CD14-positive monocyte (primary cell): ENCODE measurements around the gene MYO1H. TPM values are rescaled to one million over a fixed set of nuclear protein-coding genes. Genes with fewer than 3 reads are reported as not detected.

Experiments used
- DNase-seq, 3 donors: peaks; one replicate each; pipeline ENCODE4 v3.0.0-alpha.2; 2011 to 2022
- H2AFZ ChIP-seq: 2 replicates; pipeline ENCODE4 v1.6.0; 2012; ENCODE audit warnings: mild to moderate bottlenecking, low read depth, low read length, inconsistent platforms; ENCODE audit not compliant: insufficient read depth, poor library complexity, severe bottlenecking
- H3K27ac ChIP-seq, 2 donors: 1 replicate in 1 of 2; 2 replicates in 1 of 2; pipeline ENCODE4 v1.5.1; 2012 to 2013; ENCODE audit warnings: low read length in 2 of 2, control low read depth in 1 of 2, inconsistent platforms in 1 of 2, low read depth in 1 of 2, mild to moderate bottlenecking in 1 of 2
- H3K27me3 ChIP-seq, 2 donors: one replicate each; pipeline versions ENCODE4 v1.6.0 to v1.6.1; 2011 to 2013; ENCODE audit warnings: low read length in 2 of 2; ENCODE audit not compliant: control insufficient read depth in 2 of 2, insufficient read depth in 2 of 2
- H3K36me3 ChIP-seq, 2 donors: replicated peaks in 1 of 2; 1 replicate in 1 of 2; 2 replicates in 1 of 2; pipeline versions ENCODE4 v1.5.1 to v1.6.1; 2012 to 2013; ENCODE audit warnings: low read length in 2 of 2, control low read depth in 1 of 2, inconsistent platforms in 1 of 2, mild to moderate bottlenecking in 1 of 2; ENCODE audit not compliant: insufficient read depth in 2 of 2, control insufficient read depth in 1 of 2
- H3K4me1 ChIP-seq, 2 donors: 1 replicate in 1 of 2; 2 replicates in 1 of 2; pipeline versions ENCODE4 v1.5.1 to v1.6.1; 2012 to 2013; ENCODE audit warnings: low read length in 2 of 2, control low read depth in 1 of 2, inconsistent platforms in 1 of 2, mild to moderate bottlenecking in 1 of 2, moderate library complexity in 1 of 2; ENCODE audit not compliant: insufficient read depth in 2 of 2, control insufficient read depth in 1 of 2
- H3K4me2 ChIP-seq: replicated peaks from 2 replicates; pipeline ENCODE3; 2012; ENCODE audit warnings: low read length, moderate library complexity, mild to moderate bottlenecking; ENCODE audit not compliant: poor library complexity, severe bottlenecking; ENCODE audit errors: extremely low read depth
- H3K4me3 ChIP-seq, 3 experiments: fragments of 200-600 bp in 1 of 3; sonication (generic) in 1 of 3; replicated peaks in 1 of 3; 1 replicate in 2 of 3; 2 replicates in 1 of 3; pipeline ENCODE4 v1.5.1; 2011 to 2013; ENCODE audit warnings: low read length in 3 of 3, mild to moderate bottlenecking in 3 of 3, control low read depth in 2 of 3, low read depth in 2 of 3, inconsistent platforms in 1 of 3, moderate library complexity in 1 of 3
- H3K79me2 ChIP-seq: 2 replicates; pipeline ENCODE4 v1.6.0; 2012; ENCODE audit warnings: mild to moderate bottlenecking, control low read depth, inconsistent platforms, low read length, moderate library complexity; ENCODE audit not compliant: insufficient read depth
- H3K9ac ChIP-seq: 2 replicates; pipeline ENCODE4 v1.6.0; 2017; ENCODE audit warnings: low read length, mild to moderate bottlenecking; ENCODE audit not compliant: insufficient read depth, poor library complexity, severe bottlenecking
- H3K9me3 ChIP-seq, 2 donors: replicated peaks in 1 of 2; 1 replicate in 1 of 2; 2 replicates in 1 of 2; pipeline versions ENCODE4 v1.5.1 to v1.6.1; 2012 to 2013; ENCODE audit warnings: low read length in 2 of 2, control low read depth in 1 of 2; ENCODE audit not compliant: control insufficient read depth in 1 of 2, insufficient read depth in 1 of 2
- H4K20me1 ChIP-seq: 2 replicates; pipeline ENCODE4 v1.6.0; 2012; ENCODE audit warnings: mild to moderate bottlenecking, low read length, control low read depth, moderate library complexity; ENCODE audit not compliant: insufficient read depth
- H3K27ac Mint-ChIP-seq, 7 donors: one replicate each; pipeline ENCODE4 v1.8.0; 2020; ENCODE audit warnings: mild to moderate bottlenecking in 7 of 7, mixed read lengths in 7 of 7, moderate library complexity in 6 of 7, inconsistent platforms in 2 of 7
- H3K27me3 Mint-ChIP-seq, 3 donors: one replicate each; pipeline ENCODE4 v1.8.0; 2021 to 2022; ENCODE audit warnings: low read depth in 3 of 3, mild to moderate bottlenecking in 3 of 3, mixed read lengths in 3 of 3, moderate library complexity in 3 of 3, inconsistent platforms in 1 of 3
- H3K36me3 Mint-ChIP-seq, 2 donors: one replicate each; pipeline ENCODE4 v1.8.0; 2020; ENCODE audit warnings: mixed read lengths in 2 of 2, inconsistent platforms in 1 of 2, mild to moderate bottlenecking in 1 of 2
- H3K4me1 Mint-ChIP-seq: one replicate; pipeline ENCODE4 v1.8.0; 2020; ENCODE audit warnings: mild to moderate bottlenecking, mixed read lengths
- H3K4me3 Mint-ChIP-seq, 2 donors: one replicate each; pipeline ENCODE4 v1.8.0; 2020; ENCODE audit warnings: mild to moderate bottlenecking in 2 of 2, mixed read lengths in 2 of 2, moderate library complexity in 1 of 2
- H3K9me3 Mint-ChIP-seq, 7 donors: one replicate each; pipeline ENCODE4 v1.8.0; 2020 to 2022; ENCODE audit warnings: mixed read lengths in 7 of 7, mild to moderate bottlenecking in 6 of 7, moderate library complexity in 6 of 7, inconsistent platforms in 2 of 7
- CTCF ChIP-seq: fragments of 200-600 bp; IDR thresholded peaks from one replicate; pipeline ENCODE4 v1.8.0; 2022; ENCODE audit warnings: antibody characterized with exemption, mild to moderate bottlenecking
- WGBS: methylation state at CpG from one replicate; pipeline ENCODE4 v1.1.5; 2013; ENCODE audit warnings: missing lambda C conversion rate; ENCODE audit not compliant: insufficient coverage; 5-methylcytosine and 5-hydroxymethylcytosine counted together
- intact Hi-C, 2 donors: fragments of 100-400 bp; cut with micrococcal nuclease; formaldehyde crosslinking; loops; one replicate each; pipeline versions ENCODE4 v1.15.0 to v1.15.1; 2023
- polyA plus RNA-seq, 3 donors: library from polyadenylated mRNA; depleted of rRNA in 1 of 3; unstranded in 2 of 3; stranded (reverse) in 1 of 3; fragments of 300-500 nt in 2 of 3; fragments of >200 nt in 1 of 3; fragmentation: Illumina TruSeq in 2 of 3; gene quantifications; 1 replicate in 2 of 3; 2 replicates in 1 of 3; pipeline ENCODE4 v1.2.3, GENCODE V29; 2012 to 2021

MYO1H gene
- polyA plus RNA-seq, 3 donors: not detected

GRCh38 chr12:109448272-109448671, 100.6 kb downstream of the MYO1H start:
- no peaks in the 10 kb centered on the region for H3K27me3 Mint-ChIP-seq
- H3K36me3 Mint-ChIP-seq: peaks cover 69 to 79% of the 10 kb centered on the region in 2 donors

GRCh38 chr12:109448707-109449390, 101.1 kb downstream of the MYO1H start:
- Histone ChIP-seq H3K36me3 (peaks cover 57 to 87% of the 10 kb centered on the region in 2 donors), H3K9ac (no peak overlapping the region), H3K79me2 (no peaks in the 10 kb centered on the region), H3K9me3 (no peaks in the 10 kb centered on the region), H3K4me1 (no peaks in the 10 kb centered on the region), H4K20me1 (no peaks in the 10 kb centered on the region), H3K27me3 (no peaks in the 10 kb centered on the region), H3K4me2 (no peak overlapping the region), H2AFZ (no peak overlapping the region), H3K27ac (no peak overlapping the region), H3K4me3 (no peak overlapping the region)
- H3K27me3 Mint-ChIP-seq: no peaks in the 10 kb centered on the region
- H3K4me3 Mint-ChIP-seq: no peak overlapping the region
- DNase-seq: no peak
- no peaks in the 10 kb centered on the region for H3K4me1 Mint-ChIP-seq
- H3K9me3 Mint-ChIP-seq: no peaks in the 10 kb centered on the region
- peak overlapping the region in 1 of 7 donors; percentile 61 for H3K27ac Mint-ChIP-seq
- intact Hi-C loops: no loop called here
- 100% methylated on average over 4 of the region's 8 CpGs for WGBS
- H3K36me3 Mint-ChIP-seq: peaks cover 74 to 85% of the 10 kb centered on the region in 2 donors
- no peak for TF ChIP-seq CTCF

More at GRCh38 chr12:109448272-109448671, 100.6 kb downstream of the MYO1H start:
- no peak for TF ChIP-seq CTCF
- no peak overlapping the region for H3K4me3 Mint-ChIP-seq
- Histone ChIP-seq H3K36me3 (peaks cover 52 to 83% of the 10 kb centered on the region in 2 donors), H3K4me1 (no peaks in the 10 kb centered on the region), H3K9ac (no peak overlapping the region), H3K9me3 (no peaks in the 10 kb centered on the region), H4K20me1 (no peaks in the 10 kb centered on the region), H3K27me3 (no peaks in the 10 kb centered on the region), H3K79me2 (no peaks in the 10 kb centered on the region), H3K4me3 (no peak overlapping the region), H3K27ac (no peak overlapping the region), H2AFZ (no peak overlapping the region), H3K4me2 (no peak overlapping the region)
- intact Hi-C loops: no loop called here
- DNase-seq: no peak
- peak overlapping the region in 1 of 7 donors; percentile 61 for H3K27ac Mint-ChIP-seq
- WGBS: 94% methylated on average over 4 of the region's 5 CpGs
- no peaks in the 10 kb centered on the region for H3K4me1 Mint-ChIP-seq
- H3K9me3 Mint-ChIP-seq: no peaks in the 10 kb centered on the region
